Measurements from ENCODE around the gene SLC8B1. TPM values are rescaled to one million over a fixed set of nuclear protein-coding genes. Genes with fewer than 3 reads are reported as not detected.

SLC8B1 gene
- total RNA-seq, 1 donor from 2014 or later, result 3.0 TPM

- H3K9me3 ChIP-seq (ENCODE audit: low read depth), result no peaks in the 10 kb centered on the region
- H3K27me3 Mint-ChIP-seq (ENCODE audit: insufficient read depth, low read depth), result peaks cover 5% of the 10 kb centered on the region
- peaks cover 13% of the 10 kb centered on the region for H3K4me1 Mint-ChIP-seq
- no peak for TF ChIP-seq CTCF (IDR thresholded peaks at IDR 0.05)
- TF ChIP-seq EZH2phosphoT487 (IDR thresholded peaks at IDR 0.05), result no peak
- no peak for TF ChIP-seq EZH2 (IDR thresholded peaks at IDR 0.05)
- no peaks in the 10 kb centered on the region for H3K27me3 ChIP-seq
- H3K36me3 ChIP-seq, result no peaks in the 10 kb centered on the region
- H3F3A ChIP-seq (ENCODE audit: low read depth), result no peaks in the 10 kb centered on the region
- DNase-seq (ENCODE audit: low spot score), result no peak
- H2AFZ ChIP-seq (replicated peaks), result no peak overlapping the region
- no peak overlapping the region for H3K4me3 ChIP-seq
- H3K4me1 ChIP-seq, result no peaks in the 10 kb centered on the region
- no peak overlapping the region for H3K27ac ChIP-seq
- peaks cover 5% of the 10 kb centered on the region for H3K36me3 Mint-ChIP-seq
- no peak overlapping the region for H3K9ac ChIP-seq
- H3K4me3 Mint-ChIP-seq, result no peak overlapping the region
- H3K27ac Mint-ChIP-seq, result peak overlapping the region; percentile 86
- no peaks in the 10 kb centered on the region for H3K79me2 ChIP-seq (ENCODE audit: low read depth)
- H4K20me1 ChIP-seq (ENCODE audit: low read depth), result no peaks in the 10 kb centered on the region
- no peaks in the 10 kb centered on the region for H3K9me3 Mint-ChIP-seq
- no peak overlapping the region for H3K4me2 ChIP-seq
Measured at GRCh38 chr12:113287146-113287898, 47.6 kb downstream of the SLC8B1 start.

- no peaks in the 10 kb centered on the region for H3K36me3 ChIP-seq
- no peaks in the 10 kb centered on the region for H3K27me3 ChIP-seq
- no peaks in the 10 kb centered on the region for H3K9me3 ChIP-seq (ENCODE audit: low read depth)
- H3K36me3 Mint-ChIP-seq, result peaks cover 5% of the 10 kb centered on the region
- no peak for DNase-seq (ENCODE audit: low spot score)
- H3K9ac ChIP-seq, result no peak overlapping the region
- H3K4me3 ChIP-seq, result no peak overlapping the region
- H3K27ac Mint-ChIP-seq, result peak overlapping the region; percentile 86
- H3K9me3 Mint-ChIP-seq, result no peaks in the 10 kb centered on the region
- H3K4me3 Mint-ChIP-seq, result no peak overlapping the region
- peaks cover 13% of the 10 kb centered on the region for H3K4me1 Mint-ChIP-seq
- H3K4me2 ChIP-seq, result no peak overlapping the region
- no peak for TF ChIP-seq EZH2phosphoT487 (IDR thresholded peaks at IDR 0.05)
- no peak for TF ChIP-seq EZH2 (IDR thresholded peaks at IDR 0.05)
- TF ChIP-seq CTCF (IDR thresholded peaks at IDR 0.05), result no peak
- no peaks in the 10 kb centered on the region for H3F3A ChIP-seq (ENCODE audit: low read depth)
- H4K20me1 ChIP-seq (ENCODE audit: low read depth), result no peaks in the 10 kb centered on the region
- no peak overlapping the region for H3K27ac ChIP-seq
- no peaks in the 10 kb centered on the region for H3K79me2 ChIP-seq (ENCODE audit: low read depth)
- H2AFZ ChIP-seq (replicated peaks), result no peak overlapping the region
- H3K4me1 ChIP-seq, result no peaks in the 10 kb centered on the region
- H3K27me3 Mint-ChIP-seq (ENCODE audit: insufficient read depth, low read depth), result peaks cover 5% of the 10 kb centered on the region
Measured at GRCh38 chr12:113286712-113287111, 48.2 kb downstream of the SLC8B1 start.

GRCh38 chr12:113285679-113286610, 49.0 kb downstream of the SLC8B1 start:
- TF ChIP-seq EZH2phosphoT487 (IDR thresholded peaks at IDR 0.05) (no peak), EZH2 (IDR thresholded peaks at IDR 0.05) (no peak), CTCF (IDR thresholded peaks at IDR 0.05) (no peak)
- H3K27ac ChIP-seq, result no peak overlapping the region
- H3K4me1 ChIP-seq, result no peaks in the 10 kb centered on the region
- H3K9me3 ChIP-seq (ENCODE audit: low read depth), result no peaks in the 10 kb centered on the region
- no peak overlapping the region for H3K4me2 ChIP-seq
- no peak overlapping the region for H3K9ac ChIP-seq
- H3K27me3 ChIP-seq, result no peaks in the 10 kb centered on the region
- no peak for DNase-seq (ENCODE audit: low spot score)
- Mint-ChIP-seq H3K36me3 (peaks cover 5% of the 10 kb centered on the region), H3K27me3 (ENCODE audit: insufficient read depth, low read depth) (peaks cover 2% of the 10 kb centered on the region), H3K4me1 (peaks cover 13% of the 10 kb centered on the region), H3K9me3 (no peaks in the 10 kb centered on the region), H3K4me3 (no peak overlapping the region), H3K27ac (peak overlapping the region; percentile 2)
- no peaks in the 10 kb centered on the region for H4K20me1 ChIP-seq (ENCODE audit: low read depth)
- no peaks in the 10 kb centered on the region for H3K36me3 ChIP-seq
- H3K4me3 ChIP-seq, result no peak overlapping the region
- H2AFZ ChIP-seq (replicated peaks), result no peak overlapping the region
- no peaks in the 10 kb centered on the region for H3K79me2 ChIP-seq (ENCODE audit: low read depth)
- no peaks in the 10 kb centered on the region for H3F3A ChIP-seq (ENCODE audit: low read depth)
